Tibial artery (tissue), 4 donors: ENCODE data around the gene SLU7.

Experiments
- DNase-seq, 2 donors: peaks; one replicate each; pipeline ENCODE4 v3.0.0-alpha.2; 2019
- H3K27ac ChIP-seq, 2 donors: fragments of 200-600 bp; sonication (generic) in 1 of 2; 1 replicate in 1 of 2; 2 replicates in 1 of 2; pipeline ENCODE4 v1.5.1; 2018 to 2019; ENCODE audit warnings: mild to moderate bottlenecking in 1 of 2
- H3K27me3 ChIP-seq, 2 donors: fragments of 200-600 bp; sonication (generic) in 1 of 2; one replicate each; pipeline versions ENCODE4 v1.5.1 to v1.6.0; 2016 to 2019
- H3K36me3 ChIP-seq, 3 donors: fragments of 200-600 bp; sonication (generic) in 2 of 3; one replicate each; pipeline ENCODE4 v1.5.1; 2016 to 2019; ENCODE audit warnings: mild to moderate bottlenecking in 2 of 3
- H3K4me1 ChIP-seq, 4 donors: fragments of 200-600 bp; sonication (generic) in 2 of 4; 1 replicate in 3 of 4; 2 replicates in 1 of 4; pipeline ENCODE4 v1.5.1; 2016 to 2019
- H3K4me3 ChIP-seq, 2 donors: fragments of 200-600 bp; sonication (generic) in 1 of 2; 1 replicate in 1 of 2; 2 replicates in 1 of 2; pipeline ENCODE4 v1.5.1; 2018 to 2019; ENCODE audit warnings: mild to moderate bottlenecking in 2 of 2
- H3K9me3 ChIP-seq, 3 donors: fragments of 200-600 bp; sonication (generic) in 1 of 3; one replicate each; pipeline ENCODE4 v1.5.1; 2016 to 2019
- intact Hi-C: fragments of 100-400 bp; cut with DNase I; formaldehyde crosslinking; loops from one replicate; pipeline ENCODE4 v1.15.0; 2023; ENCODE audit warnings: low total_unique reads
- TF ChIP-seq, protein P1 (sequence below), 2 experiments: fragments of 200-600 bp in 1 of 2; fragments of 450-650 bp in 1 of 2; IDR thresholded peaks; one replicate each; pipeline ENCODE4 v1.5.1; 2017 to 2019; ENCODE audit warnings: antibody characterized with exemption in 2 of 2, mild to moderate bottlenecking in 1 of 2, moderate library complexity in 1 of 2

Gene SLU7

DNA sequence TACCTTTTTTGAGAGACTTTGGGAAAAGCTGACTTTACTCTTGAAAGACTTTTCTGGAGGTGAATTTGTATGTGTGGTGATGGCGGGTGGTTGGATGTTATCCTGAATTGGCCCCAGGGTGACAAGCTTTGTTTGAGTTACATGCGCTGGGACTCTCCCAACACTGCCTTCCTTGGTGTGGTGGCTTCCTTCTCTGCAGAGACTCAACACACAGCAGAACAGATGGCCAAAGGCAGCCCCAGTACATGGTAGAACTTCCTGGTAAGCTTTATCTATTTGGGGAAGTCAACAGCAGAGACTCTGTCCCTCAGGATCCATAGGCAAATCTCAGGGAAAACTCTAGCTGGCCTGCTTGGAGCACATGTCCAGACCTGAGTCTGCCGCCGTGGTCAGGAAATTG, 66.6 kb downstream of the SLU7 start:
- intact Hi-C loops, result no loop called here
- Histone ChIP-seq H3K4me3 (no peak overlapping the region), H3K36me3 (peaks cover 0 to 11% (median 0%) of the 10 kb centered on the region in 3 donors), H3K27me3 (no peaks in the 10 kb centered on the region), H3K27ac (no peak overlapping the region), H3K9me3 (no peaks in the 10 kb centered on the region), H3K4me1 (peaks cover 0 to 22% (median 8%) of the 10 kb centered on the region in 4 donors)
- TF ChIP-seq, protein P1, sequence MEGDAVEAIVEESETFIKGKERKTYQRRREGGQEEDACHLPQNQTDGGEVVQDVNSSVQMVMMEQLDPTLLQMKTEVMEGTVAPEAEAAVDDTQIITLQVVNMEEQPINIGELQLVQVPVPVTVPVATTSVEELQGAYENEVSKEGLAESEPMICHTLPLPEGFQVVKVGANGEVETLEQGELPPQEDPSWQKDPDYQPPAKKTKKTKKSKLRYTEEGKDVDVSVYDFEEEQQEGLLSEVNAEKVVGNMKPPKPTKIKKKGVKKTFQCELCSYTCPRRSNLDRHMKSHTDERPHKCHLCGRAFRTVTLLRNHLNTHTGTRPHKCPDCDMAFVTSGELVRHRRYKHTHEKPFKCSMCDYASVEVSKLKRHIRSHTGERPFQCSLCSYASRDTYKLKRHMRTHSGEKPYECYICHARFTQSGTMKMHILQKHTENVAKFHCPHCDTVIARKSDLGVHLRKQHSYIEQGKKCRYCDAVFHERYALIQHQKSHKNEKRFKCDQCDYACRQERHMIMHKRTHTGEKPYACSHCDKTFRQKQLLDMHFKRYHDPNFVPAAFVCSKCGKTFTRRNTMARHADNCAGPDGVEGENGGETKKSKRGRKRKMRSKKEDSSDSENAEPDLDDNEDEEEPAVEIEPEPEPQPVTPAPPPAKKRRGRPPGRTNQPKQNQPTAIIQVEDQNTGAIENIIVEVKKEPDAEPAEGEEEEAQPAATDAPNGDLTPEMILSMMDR (IDR thresholded peaks at IDR 0.05), result no peak
- DNase-seq, result peak in 1 of 2 donors; percentile 21
